ENCODE results near the gene MPP3. TPM values are rescaled to one million over a fixed set of nuclear protein-coding genes. Genes with fewer than 3 reads are reported as not detected.

MPP3 gene
- total RNA-seq, 1 experiment from 2014 or later, result 19.5 TPM

GRCh38 chr17:43769426-43769825, 63.5 kb downstream of the MPP3 start:
- intact Hi-C loops (cut with micrococcal nuclease), result no loop called here
- Histone ChIP-seq H3K79me2 (ENCODE audit: insufficient read depth, low read length) (no peaks in the 10 kb centered on the region), H4K20me1 (ENCODE audit: insufficient read depth) (no peaks in the 10 kb centered on the region), H3K9ac (ENCODE audit: low read length) (no peak overlapping the region), H3K4me1 (ENCODE audit: control insufficient read depth in 1 of 2, insufficient read depth in 2 of 2, low read length in 2 of 2) (no peaks in the 10 kb centered on the region), H3K27ac (ENCODE audit: low read depth, low read length) (no peak overlapping the region), H3K27me3 (ENCODE audit: insufficient read depth, low read length) (no peaks in the 10 kb centered on the region), H3K4me2 (ENCODE audit: low read length) (no peak overlapping the region), H3K36me3 (ENCODE audit: control insufficient read depth in 1 of 2, insufficient read depth in 2 of 2, low read length in 2 of 2) (peaks cover 20 to 38% of the 10 kb centered on the region in 2 experiments), H3K9me3 (ENCODE audit: control insufficient read depth in 1 of 2, insufficient read depth in 1 of 2, low read depth in 1 of 2, low read length in 2 of 2) (no peaks in the 10 kb centered on the region), H2AFZ (ENCODE audit: low read depth, low read length, poor library complexity, severe bottlenecking) (no peak overlapping the region), H3K9me2 (ENCODE audit: insufficient read depth) (no peaks in the 10 kb centered on the region), H3K4me3 (replicated peaks in 1 of 2; ENCODE audit: low read depth in 1 of 2, low read length in 2 of 2) (no peak overlapping the region)
- TF ChIP-seq SP1 (IDR thresholded peaks at IDR 0.05; ENCODE audit: low read depth), result no peak
- TF ChIP-seq YY1 (IDR thresholded peaks at IDR 0.05; ENCODE audit: extremely low read depth, insufficient replicate concordance, low read depth, low read length), result no peak
- TF ChIP-seq ZNF274 (IDR thresholded peaks at IDR 0.05; ENCODE audit: low read depth, low read length), result no peak
- TF ChIP-seq CTCF (IDR thresholded peaks at IDR 0.05 in 2 of 3, conservative IDR thresholded peaks at IDR 0.05 in 1 of 3; ENCODE audit: borderline replicate concordance in 1 of 3, insufficient read depth in 1 of 3, low read depth in 2 of 3, low read length in 2 of 3), result no peak
- no peak for TF ChIP-seq EZH2 (IDR thresholded peaks at IDR 0.05)
- no peak for TF ChIP-seq MAX (IDR thresholded peaks at IDR 0.05)
- TF ChIP-seq EGR1 (IDR thresholded peaks at IDR 0.05; ENCODE audit: low read depth), result no peak
- TF ChIP-seq SIN3A (IDR thresholded peaks at IDR 0.05; ENCODE audit: low read depth), result no peak
- no peak for TF ChIP-seq REST (IDR thresholded peaks at IDR 0.05; ENCODE audit: low read depth)
- no peak for TF ChIP-seq ATF3 (IDR thresholded peaks at IDR 0.05)
- TF ChIP-seq FOSL1 (IDR thresholded peaks at IDR 0.05; ENCODE audit: low read depth), result no peak
- TF ChIP-seq ZBTB33 (IDR thresholded peaks at IDR 0.05; ENCODE audit: extremely low read depth, insufficient replicate concordance, low read length), result no peak
- TF ChIP-seq ELF1 (IDR thresholded peaks at IDR 0.05; ENCODE audit: borderline replicate concordance, low read depth), result no peak
- TF ChIP-seq SRF (IDR thresholded peaks at IDR 0.05; ENCODE audit: low read depth), result no peak
- RAD21 ChIA-PET (ENCODE audit: low non-redundant PET in 1 of 2, low total read pairs in 2 of 2, uncharacterized antibody in 2 of 2, unreplicated experiment in 2 of 2), result no interaction called here
- DNase-seq (ENCODE audit: low read depth, low spot score), result no peak
- POLR2A ChIA-PET, result no interaction called here
- CTCF ChIA-PET, result no interaction called here
- no peak for ATAC-seq
- no TSS peak for BruUV-seq (replicated peaks)
